MM.1S (cell line): ENCODE data around the gene MVB12B.

ENCODE experiments used
- EZH2 ChIP-seq: fragments of 300-600 bp; sonication (generic); optimal IDR thresholded peaks from 2 replicates; pipeline ENCODE3; 2017; ENCODE audit warnings: low read depth, mild to moderate bottlenecking, antibody characterized with exemption, low read length, mixed read lengths
- TF ChIP-seq, protein P1 (sequence below): fragments of 300-600 bp; sonication (generic); IDR thresholded peaks from 2 replicates; pipeline ENCODE4 v1.5.1; 2016; ENCODE audit warnings: antibody characterized with exemption, low read length, mixed read lengths

DNA sequence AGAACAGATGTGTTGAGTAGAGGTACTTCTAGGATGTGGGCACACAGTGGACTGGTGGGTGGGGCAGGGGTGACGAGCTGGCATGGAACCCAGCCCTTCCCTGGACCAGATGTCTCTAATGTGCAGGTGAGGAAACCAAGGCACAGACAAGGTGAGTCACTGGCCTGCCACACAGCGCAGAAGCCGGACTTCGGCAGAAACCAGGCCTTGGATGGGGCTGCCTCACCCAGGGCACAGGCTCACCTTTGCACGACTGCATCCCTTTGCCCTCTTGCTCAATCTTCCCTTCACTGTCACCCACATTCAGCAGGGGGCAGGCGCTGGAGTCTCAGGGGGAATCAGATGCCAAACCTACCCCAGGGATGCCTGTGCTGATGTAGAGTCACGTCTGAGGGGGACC, 221.7 kb downstream of the MVB12B start:
- TF ChIP-seq EZH2: no peak
- TF ChIP-seq, protein P1, sequence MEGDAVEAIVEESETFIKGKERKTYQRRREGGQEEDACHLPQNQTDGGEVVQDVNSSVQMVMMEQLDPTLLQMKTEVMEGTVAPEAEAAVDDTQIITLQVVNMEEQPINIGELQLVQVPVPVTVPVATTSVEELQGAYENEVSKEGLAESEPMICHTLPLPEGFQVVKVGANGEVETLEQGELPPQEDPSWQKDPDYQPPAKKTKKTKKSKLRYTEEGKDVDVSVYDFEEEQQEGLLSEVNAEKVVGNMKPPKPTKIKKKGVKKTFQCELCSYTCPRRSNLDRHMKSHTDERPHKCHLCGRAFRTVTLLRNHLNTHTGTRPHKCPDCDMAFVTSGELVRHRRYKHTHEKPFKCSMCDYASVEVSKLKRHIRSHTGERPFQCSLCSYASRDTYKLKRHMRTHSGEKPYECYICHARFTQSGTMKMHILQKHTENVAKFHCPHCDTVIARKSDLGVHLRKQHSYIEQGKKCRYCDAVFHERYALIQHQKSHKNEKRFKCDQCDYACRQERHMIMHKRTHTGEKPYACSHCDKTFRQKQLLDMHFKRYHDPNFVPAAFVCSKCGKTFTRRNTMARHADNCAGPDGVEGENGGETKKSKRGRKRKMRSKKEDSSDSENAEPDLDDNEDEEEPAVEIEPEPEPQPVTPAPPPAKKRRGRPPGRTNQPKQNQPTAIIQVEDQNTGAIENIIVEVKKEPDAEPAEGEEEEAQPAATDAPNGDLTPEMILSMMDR: no peak
